Adipocyte (in vitro differentiated cells): ENCODE data around the gene TSPAN32.

Source experiments
- DNase-seq: peaks from one replicate; pipeline ENCODE4 v3.0.0-alpha.2; 2015; ENCODE audit warnings: low read depth
- H3K27me3 ChIP-seq: replicated peaks from 2 replicates; pipeline ENCODE4 v1.7.0; 2013; ENCODE audit warnings: mild to moderate bottlenecking, low read length, moderate library complexity; ENCODE audit not compliant: control insufficient read depth, insufficient read depth
- H3K36me3 ChIP-seq: 2 replicates; pipeline ENCODE4 v1.7.0; 2013; ENCODE audit warnings: low read length, mild to moderate bottlenecking, moderate library complexity; ENCODE audit not compliant: control insufficient read depth, insufficient read depth, severe bottlenecking
- H3K4me1 ChIP-seq: 2 replicates; pipeline ENCODE4 v1.7.0; 2013; ENCODE audit warnings: mild to moderate bottlenecking, low read length, moderate library complexity; ENCODE audit not compliant: control insufficient read depth, insufficient read depth
- H3K4me3 ChIP-seq: 2 replicates; pipeline ENCODE4 v1.7.0; 2013; ENCODE audit warnings: mild to moderate bottlenecking, low read length, moderate library complexity
- H3K9ac ChIP-seq: 2 replicates; pipeline ENCODE4 v1.7.0; 2013; ENCODE audit warnings: mild to moderate bottlenecking, low read length, moderate library complexity
- H3K9me3 ChIP-seq: 2 replicates; pipeline ENCODE4 v1.7.0; 2013; ENCODE audit warnings: mild to moderate bottlenecking, low read length, moderate library complexity; ENCODE audit not compliant: control insufficient read depth

TSPAN32 gene

GRCh38 chr11:2300936-2301630 is 730 bp upstream of the TSPAN32 start:
- Histone ChIP-seq H3K9ac (no peak overlapping the region), H3K27me3 (peaks cover 28% of the 10 kb centered on the region), H3K4me3 (no peak overlapping the region), H3K9me3 (no peaks in the 10 kb centered on the region), H3K4me1 (peaks cover 8% of the 10 kb centered on the region), H3K36me3 (no peaks in the 10 kb centered on the region)
- DNase-seq = no peak

- H3K4me1 ChIP-seq = peaks cover 15% of the 10 kb centered on the region
- no peak for DNase-seq
- no peaks in the 10 kb centered on the region for H3K9me3 ChIP-seq
- no peaks in the 10 kb centered on the region for H3K36me3 ChIP-seq
- H3K4me3 ChIP-seq = no peak overlapping the region
- H3K9ac ChIP-seq = no peak overlapping the region
- peaks cover 18% of the 10 kb centered on the region for H3K27me3 ChIP-seq
Measured at GRCh38 chr11:2302306-2302895, 588 bp downstream of the TSPAN32 start.

- Histone ChIP-seq H3K36me3 (no peaks in the 10 kb centered on the region), H3K9ac (no peak overlapping the region), H3K9me3 (no peaks in the 10 kb centered on the region), H3K27me3 (peaks cover 13% of the 10 kb centered on the region), H3K4me3 (no peak overlapping the region), H3K4me1 (peaks cover 15% of the 10 kb centered on the region)
- no peak for DNase-seq
Measured at GRCh38 chr11:2302896-2303626, 1.2 kb downstream of the TSPAN32 start.

GRCh38 chr11:2303627-2304505 is 2.1 kb downstream of the TSPAN32 start:
- no peaks in the 10 kb centered on the region for H3K9me3 ChIP-seq
- no peaks in the 10 kb centered on the region for H3K36me3 ChIP-seq
- no peak overlapping the region for H3K4me3 ChIP-seq
- H3K4me1 ChIP-seq = peaks cover 15% of the 10 kb centered on the region
- DNase-seq = no peak
- no peak overlapping the region for H3K9ac ChIP-seq
- H3K27me3 ChIP-seq = peaks cover 7% of the 10 kb centered on the region

- Histone ChIP-seq H3K27me3 (peaks cover 4% of the 10 kb centered on the region), H3K4me3 (no peak overlapping the region), H3K9me3 (no peaks in the 10 kb centered on the region), H3K4me1 (peaks cover 15% of the 10 kb centered on the region), H3K9ac (peak overlapping the region; percentile 42), H3K36me3 (no peaks in the 10 kb centered on the region)
- no peak for DNase-seq
Measured at GRCh38 chr11:2304506-2305139, 2.8 kb downstream of the TSPAN32 start.

- no peaks in the 10 kb centered on the region for H3K9me3 ChIP-seq
- H3K27me3 ChIP-seq = peaks cover 4% of the 10 kb centered on the region
- peak; percentile 92 for DNase-seq
- peak overlapping the region; percentile 87 for H3K9ac ChIP-seq
- peaks cover 15% of the 10 kb centered on the region for H3K4me1 ChIP-seq
- H3K36me3 ChIP-seq = no peaks in the 10 kb centered on the region
- peak overlapping the region; percentile 55 for H3K4me3 ChIP-seq
Measured at GRCh38 chr11:2305140-2305778, 3.4 kb downstream of the TSPAN32 start.

GRCh38 chr11:2305788-2306451 is 4.1 kb downstream of the TSPAN32 start:
- Histone ChIP-seq H3K36me3 (no peaks in the 10 kb centered on the region), H3K9ac (peak overlapping the region; percentile 87), H3K9me3 (no peaks in the 10 kb centered on the region), H3K4me3 (peak overlapping the region; percentile 55), H3K27me3 (no peaks in the 10 kb centered on the region), H3K4me1 (peaks cover 15% of the 10 kb centered on the region)
- peak; percentile 66 for DNase-seq

GRCh38 chr11:2306452-2306823 is 4.6 kb downstream of the TSPAN32 start:
- peaks cover 15% of the 10 kb centered on the region for H3K4me1 ChIP-seq
- peak; percentile 85 for DNase-seq
- H3K4me3 ChIP-seq = peak overlapping the region; percentile 55
- H3K9me3 ChIP-seq = no peaks in the 10 kb centered on the region
- H3K27me3 ChIP-seq = no peaks in the 10 kb centered on the region
- H3K9ac ChIP-seq = peak overlapping the region; percentile 87
- H3K36me3 ChIP-seq = no peaks in the 10 kb centered on the region

GRCh38 chr11:2306877-2307500 is 5.2 kb downstream of the TSPAN32 start:
- H3K27me3 ChIP-seq = no peaks in the 10 kb centered on the region
- DNase-seq = no peak
- no peaks in the 10 kb centered on the region for H3K36me3 ChIP-seq
- peaks cover 17% of the 10 kb centered on the region for H3K4me1 ChIP-seq
- no peak overlapping the region for H3K4me3 ChIP-seq
- no peaks in the 10 kb centered on the region for H3K9me3 ChIP-seq
- peak overlapping the region; percentile 68 for H3K9ac ChIP-seq
